ENCODE measurements around the gene ARHGAP28.

GRCh38 chr18:6873040-6873751, 143.7 kb downstream of the ARHGAP28 start:
- TF ChIP-seq, protein P1, sequence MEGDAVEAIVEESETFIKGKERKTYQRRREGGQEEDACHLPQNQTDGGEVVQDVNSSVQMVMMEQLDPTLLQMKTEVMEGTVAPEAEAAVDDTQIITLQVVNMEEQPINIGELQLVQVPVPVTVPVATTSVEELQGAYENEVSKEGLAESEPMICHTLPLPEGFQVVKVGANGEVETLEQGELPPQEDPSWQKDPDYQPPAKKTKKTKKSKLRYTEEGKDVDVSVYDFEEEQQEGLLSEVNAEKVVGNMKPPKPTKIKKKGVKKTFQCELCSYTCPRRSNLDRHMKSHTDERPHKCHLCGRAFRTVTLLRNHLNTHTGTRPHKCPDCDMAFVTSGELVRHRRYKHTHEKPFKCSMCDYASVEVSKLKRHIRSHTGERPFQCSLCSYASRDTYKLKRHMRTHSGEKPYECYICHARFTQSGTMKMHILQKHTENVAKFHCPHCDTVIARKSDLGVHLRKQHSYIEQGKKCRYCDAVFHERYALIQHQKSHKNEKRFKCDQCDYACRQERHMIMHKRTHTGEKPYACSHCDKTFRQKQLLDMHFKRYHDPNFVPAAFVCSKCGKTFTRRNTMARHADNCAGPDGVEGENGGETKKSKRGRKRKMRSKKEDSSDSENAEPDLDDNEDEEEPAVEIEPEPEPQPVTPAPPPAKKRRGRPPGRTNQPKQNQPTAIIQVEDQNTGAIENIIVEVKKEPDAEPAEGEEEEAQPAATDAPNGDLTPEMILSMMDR (IDR thresholded peaks at IDR 0.05): no peak
- TF ChIP-seq POLR2A (IDR thresholded peaks at IDR 0.05) (no peak), EP300 (IDR thresholded peaks at IDR 0.05) (no peak)

All from upper lobe of left lung (tissue), 4 donors.